HS-27A (cell line): ENCODE data around the gene POFUT2.

Experiments used
- DNase-seq: peaks from one replicate; pipeline ENCODE4 v3.0.0-alpha.2; 2012; ENCODE audit warnings: low read depth, missing footprints

The POFUT2 gene

GRCh38 chr21:45287438-45288391 lies at the start of gene POFUT2:
Gene POFUT2, minus strand, starts transcription at chr21:45287895. Its CDS starts 24 bp downstream, at chr21:45287871.
- peak; percentile 90 for DNase-seq

DNA sequence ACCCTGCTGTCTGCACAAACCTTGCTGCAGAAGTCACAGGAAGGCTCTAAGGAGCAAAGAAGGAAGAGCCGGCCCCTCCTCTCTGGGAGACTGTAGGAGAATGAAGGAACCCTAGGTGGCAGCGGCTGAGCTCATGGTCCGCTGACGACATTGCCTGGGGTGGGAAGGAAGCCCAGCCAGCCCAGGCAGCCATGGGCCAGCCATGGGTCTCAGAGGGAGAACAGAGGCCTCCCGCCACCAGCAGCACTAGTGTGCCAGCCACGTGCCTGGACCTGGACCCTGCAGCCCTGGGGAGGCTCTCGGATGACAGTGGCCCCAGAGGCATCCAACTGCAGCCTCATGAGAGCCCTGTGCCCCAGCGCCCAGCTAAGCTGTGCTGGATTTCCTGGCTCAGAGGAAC lies 49.2 kb upstream of the POFUT2 start:
- no peak for DNase-seq

DNA sequence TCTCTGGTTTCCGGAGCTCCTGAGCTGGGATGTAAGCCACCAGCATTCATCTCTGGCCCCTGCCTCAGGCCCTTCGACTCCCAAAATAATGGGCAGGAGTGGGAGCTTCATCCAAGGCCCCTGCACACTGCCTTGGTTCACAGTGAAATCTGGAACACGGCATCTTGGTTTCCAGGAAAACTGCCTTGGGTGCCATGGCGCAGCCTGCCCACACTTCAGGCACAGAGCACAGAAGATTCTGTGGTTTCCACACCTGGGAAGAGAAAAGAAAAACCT lies 48.8 kb upstream of the POFUT2 start:
- no peak for DNase-seq

DNA sequence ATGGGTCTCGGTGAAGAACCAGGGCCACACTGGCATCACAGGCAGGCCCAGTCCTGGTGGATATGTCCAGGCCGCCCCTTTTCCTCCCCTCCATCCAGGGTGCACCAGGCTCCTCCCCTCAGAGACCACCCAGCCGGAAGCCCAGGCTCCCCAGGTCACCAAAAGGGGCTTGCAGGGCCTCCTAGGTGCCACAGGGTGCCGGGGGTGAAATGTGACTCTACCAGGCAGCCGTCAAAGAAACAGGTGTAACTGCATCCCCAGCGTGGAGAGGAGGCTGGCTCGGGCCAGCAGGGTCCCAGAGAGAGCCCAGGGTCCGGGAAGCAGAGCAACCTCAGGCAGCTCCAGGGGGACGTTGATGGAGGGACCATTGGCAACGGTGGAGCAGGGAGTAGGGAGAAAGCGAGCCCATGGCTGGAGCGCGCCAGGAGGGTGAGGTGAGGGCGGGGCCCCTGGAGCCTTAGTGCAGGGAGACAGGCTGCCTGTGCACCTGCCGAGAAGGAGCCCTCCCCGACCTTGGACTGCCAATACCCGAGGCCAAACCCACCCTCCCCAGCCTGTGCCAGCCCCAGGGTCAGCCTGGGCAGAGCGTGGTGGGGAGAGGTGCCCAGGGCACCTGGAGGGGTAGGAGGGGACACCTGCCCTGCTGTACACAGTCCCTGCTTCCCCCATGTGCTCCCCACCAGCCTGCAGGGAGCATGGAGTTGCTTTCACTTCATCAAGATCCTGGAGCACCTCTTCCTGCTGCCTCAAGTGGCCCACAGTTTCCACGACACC lies 48.3 kb upstream of the POFUT2 start:
- no peak for DNase-seq

DNA sequence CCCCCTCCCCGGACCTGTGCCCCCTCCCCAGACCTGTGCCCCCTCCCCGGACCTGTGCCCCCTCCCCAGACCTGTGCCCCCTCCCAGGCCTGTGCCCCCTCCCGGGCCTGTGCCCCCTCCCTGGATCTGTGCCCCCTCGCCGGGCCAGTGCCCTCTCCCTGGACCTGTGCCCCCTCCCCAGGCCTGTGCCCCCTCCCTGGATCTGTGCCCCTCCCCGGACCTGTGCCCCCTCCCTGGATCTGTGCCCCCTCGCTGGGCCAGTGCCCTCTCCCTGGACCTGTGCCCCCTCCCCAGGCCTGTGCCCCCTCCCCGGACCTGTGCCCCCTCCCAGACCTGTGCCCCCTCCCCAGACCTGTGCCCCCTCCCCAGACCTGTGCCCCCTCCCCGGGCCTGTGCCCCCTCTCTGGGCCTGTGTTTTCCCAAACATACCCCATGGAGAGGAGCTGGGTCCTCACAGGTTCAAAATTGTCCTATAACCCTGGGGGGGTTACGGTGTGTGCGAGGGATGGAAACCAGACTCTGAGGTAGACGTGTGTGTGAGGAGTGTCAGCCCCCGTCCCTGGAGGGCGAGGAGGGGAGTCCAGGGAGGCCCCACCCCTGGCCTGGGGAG lies 47.6 kb upstream of the POFUT2 start:
- no peak for DNase-seq

DNA sequence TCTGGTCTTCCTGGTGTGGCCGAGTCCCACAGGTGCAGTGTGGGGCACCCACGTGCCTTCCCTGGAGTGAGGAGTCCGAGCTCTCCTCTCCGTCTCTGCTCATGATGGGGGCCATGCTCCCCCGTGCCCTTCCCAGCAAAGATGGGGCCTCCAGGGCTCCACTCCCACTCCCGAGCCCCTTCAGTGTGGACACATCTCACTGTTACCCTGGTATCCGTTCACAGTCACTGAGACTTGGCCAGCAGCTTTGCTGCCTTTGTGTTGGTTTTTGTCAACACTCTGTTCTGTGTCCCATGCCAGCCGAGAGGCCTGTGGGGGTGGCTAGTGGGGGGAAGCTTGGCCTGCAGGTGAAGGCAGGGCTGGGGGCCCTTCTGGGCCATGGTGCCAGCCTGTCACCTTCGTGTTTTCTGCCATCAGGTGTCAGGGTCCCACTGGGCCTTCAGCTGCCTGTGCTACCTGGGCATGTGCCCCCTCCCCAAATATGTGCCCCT lies 46.9 kb upstream of the POFUT2 start:
- DNase-seq: no peak

GRCh38 chr21:45334134-45334533 lies 46.4 kb upstream of the POFUT2 start:
- no peak for DNase-seq

GRCh38 chr21:45333583-45334121 lies 46.0 kb upstream of the POFUT2 start:
- no peak for DNase-seq

DNA sequence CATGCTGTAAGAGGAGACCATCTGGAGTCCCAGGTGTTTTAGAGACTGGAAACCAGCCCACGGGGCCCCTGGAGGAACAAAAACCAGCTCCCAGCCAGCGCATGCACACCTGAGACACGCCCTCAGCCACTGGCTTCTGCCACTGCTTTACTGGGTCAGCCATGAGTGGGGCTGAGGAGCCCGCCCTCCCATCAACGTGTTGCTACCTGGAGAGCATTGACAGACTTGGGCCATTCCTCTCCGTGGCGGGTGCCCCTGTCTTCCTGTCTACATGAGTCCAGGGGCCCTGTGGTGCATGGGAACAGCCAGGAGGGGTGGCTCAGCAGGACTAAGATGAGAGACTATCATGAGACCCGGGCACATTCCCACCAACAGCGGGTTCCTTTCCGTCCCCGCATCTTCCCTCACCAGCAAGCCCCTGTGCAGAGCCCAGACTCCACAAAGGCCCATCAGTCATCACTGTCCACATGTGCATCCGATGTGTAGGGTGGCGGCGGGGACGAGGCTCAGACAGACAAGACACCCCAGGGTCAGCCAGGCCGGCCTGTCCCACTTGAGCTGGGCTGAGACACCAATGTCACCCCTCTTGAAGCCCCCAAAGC lies 45.4 kb upstream of the POFUT2 start:
- no peak for DNase-seq

DNA sequence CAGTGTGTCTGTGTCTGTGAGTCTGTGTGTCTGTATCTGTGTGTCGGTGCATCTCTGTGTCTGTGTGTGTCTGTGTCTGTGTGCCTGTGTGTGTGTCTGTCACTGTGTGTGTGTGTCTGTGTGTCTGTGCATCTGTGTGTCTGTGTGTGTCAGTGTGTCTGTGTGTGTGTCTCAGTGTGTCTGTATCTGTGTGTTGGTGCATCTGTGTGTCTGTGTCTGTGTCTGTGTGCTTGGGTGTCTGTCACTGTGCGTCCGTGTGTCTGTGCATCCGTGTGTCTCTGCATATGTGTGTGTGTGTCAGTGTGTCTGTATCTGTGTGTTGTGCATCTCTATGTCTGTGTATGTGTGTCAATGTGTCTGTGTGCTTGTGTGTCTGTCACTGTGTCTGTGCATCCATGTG lies 44.7 kb upstream of the POFUT2 start:
- no peak for DNase-seq

GRCh38 chr21:45331531-45332147 lies 43.9 kb upstream of the POFUT2 start:
- DNase-seq: no peak

DNA sequence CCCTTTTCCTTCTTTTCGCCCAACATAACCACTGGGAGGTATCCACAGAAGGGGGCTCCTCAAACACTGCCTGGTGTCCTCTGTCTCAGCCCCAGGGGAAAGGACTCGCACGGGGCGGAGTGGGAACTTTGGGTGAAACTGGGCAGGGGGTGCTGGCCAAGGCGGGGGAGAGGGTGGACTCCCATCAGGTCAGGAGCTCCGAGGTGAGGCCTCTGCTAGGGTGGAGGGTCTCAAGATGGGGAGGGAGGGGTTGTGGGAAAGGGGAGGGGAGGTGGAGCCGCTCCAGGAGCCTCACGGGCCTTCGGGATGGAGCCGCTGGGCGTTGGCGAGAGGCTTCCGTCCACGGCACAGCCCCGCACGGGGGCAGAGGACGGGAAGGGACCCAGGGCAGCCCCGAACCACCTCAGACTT lies 43.2 kb upstream of the POFUT2 start:
- no peak for DNase-seq

GRCh38 chr21:45330075-45330781 lies 42.5 kb upstream of the POFUT2 start:
- DNase-seq: no peak

GRCh38 chr21:45329261-45330074 lies 41.8 kb upstream of the POFUT2 start:
- DNase-seq: no peak

- no peak for DNase-seq
Measured at GRCh38 chr21:45328198-45329091, 40.8 kb upstream of the POFUT2 start.

- DNase-seq: no peak
Measured at GRCh38 chr21:45327441-45328197, 39.9 kb upstream of the POFUT2 start.

GRCh38 chr21:45326891-45327440 lies 39.3 kb upstream of the POFUT2 start:
- no peak for DNase-seq
